B cell (primary cell): ENCODE results near the gene CARMIL1. TPM values are rescaled to one million over a fixed set of nuclear protein-coding genes. Genes with fewer than 3 reads are reported as not detected.

Source experiments
- ATAC-seq: fragments of 200-7000 bp; cut with Tn5 transposase; one replicate; pipeline ENCODE4 v1.10.0; 2021; ENCODE audit warnings: low read depth, mild to moderate bottlenecking, moderate number of reproducible peaks, moderate library complexity
- CTCF ChIA-PET: fragments of 350-600 bp; sonication (Branson Sonifier 250); formaldehyde crosslinking; loops from one replicate; lab custom pipeline; 2021; ENCODE audit warnings: antibody characterized with exemption, inconsistent platforms; lab: Charles Lee
- POLR2A ChIA-PET: fragments of 350-600 bp; sonication (Branson Sonifier 250); formaldehyde crosslinking; loops from one replicate; lab custom pipeline; 2021; ENCODE audit warnings: antibody characterized with exemption; lab: Charles Lee
- DNase-seq: peaks from one replicate; pipeline ENCODE4 v3.0.0; 2013
- H2AFZ ChIP-seq: 2 replicates; pipeline ENCODE4 v1.6.1; 2012; ENCODE audit warnings: mild to moderate bottlenecking, low read depth, low read length; ENCODE audit not compliant: insufficient read depth, poor library complexity, severe bottlenecking
- H3K27ac ChIP-seq, 2 donors: 1 replicate in 1 of 2; 2 replicates in 1 of 2; pipeline ENCODE4 v1.5.1; 2012 to 2013; ENCODE audit warnings: low read length in 2 of 2, mild to moderate bottlenecking in 2 of 2, moderate library complexity in 1 of 2
- H3K27me3 ChIP-seq, 4 experiments: fragments of 200-600 bp in 1 of 4; sonication (generic) in 1 of 4; replicated peaks in 1 of 4; 1 replicate in 2 of 4; 2 replicates in 2 of 4; pipeline versions ENCODE4 v1.6.1 to v1.7.0; 2013 to 2016; ENCODE audit warnings: low read length in 3 of 4, mild to moderate bottlenecking in 2 of 4, mixed read lengths in 1 of 4, moderate library complexity in 1 of 4; ENCODE audit not compliant: insufficient read depth in 4 of 4, control insufficient read depth in 3 of 4; ENCODE audit errors: control extremely low read depth in 1 of 4
- H3K36me3 ChIP-seq, 2 experiments: replicated peaks in 1 of 2; 1 replicate in 1 of 2; 2 replicates in 1 of 2; pipeline versions ENCODE4 v1.6.1 to v1.7.1; 2013; ENCODE audit warnings: low read length in 1 of 2; ENCODE audit not compliant: insufficient read depth in 2 of 2, control insufficient read depth in 1 of 2; ENCODE audit errors: control extremely low read depth in 1 of 2, extremely low read depth in 1 of 2
- H3K4me1 ChIP-seq, 2 donors: fragments of 200-600 bp in 1 of 2; sonication (generic) in 1 of 2; 1 replicate in 1 of 2; 2 replicates in 1 of 2; pipeline versions ENCODE4 v1.5.1 to v1.6.1; 2013 to 2017; ENCODE audit warnings: low read length in 2 of 2; ENCODE audit not compliant: control insufficient read depth in 2 of 2, insufficient read depth in 2 of 2
- H3K4me2 ChIP-seq: replicated peaks from 2 replicates; pipeline ENCODE3; 2012; ENCODE audit warnings: mild to moderate bottlenecking, low read depth, low read length; ENCODE audit not compliant: poor library complexity, severe bottlenecking
- H3K4me3 ChIP-seq, 5 experiments: fragments of 200-600 bp in 1 of 5; sonication (generic) in 1 of 5; 1 replicate in 3 of 5; 2 replicates in 2 of 5; pipeline versions ENCODE4 v1.5.1 to v1.7.0; 2011 to 2016; ENCODE audit warnings: low read length in 4 of 5, mild to moderate bottlenecking in 4 of 5, low read depth in 2 of 5, control low read depth in 1 of 5, moderate library complexity in 1 of 5; ENCODE audit not compliant: insufficient read depth in 1 of 5; ENCODE audit errors: control extremely low read depth in 1 of 5, extremely low read depth in 1 of 5
- H3K79me2 ChIP-seq: fragments of 200-600 bp; sonication (generic); one replicate; pipeline ENCODE4 v1.6.0; 2016; ENCODE audit warnings: low read length; ENCODE audit not compliant: control insufficient read depth, insufficient read depth
- H3K9ac ChIP-seq: fragments of 200-600 bp; sonication (generic); 2 replicates; pipeline ENCODE4 v1.6.1; 2017; ENCODE audit warnings: mild to moderate bottlenecking, low read length, moderate library complexity
- H3K9me3 ChIP-seq, 3 donors: one replicate each; pipeline versions ENCODE4 v1.6.1 to v1.7.1; 2013; ENCODE audit warnings: low read length in 2 of 3; ENCODE audit not compliant: control insufficient read depth in 2 of 3, insufficient read depth in 1 of 3; ENCODE audit errors: control extremely low read depth in 1 of 3
- H4K20me1 ChIP-seq: 2 replicates; pipeline ENCODE4 v1.6.0; 2012; ENCODE audit warnings: mild to moderate bottlenecking, low read length; ENCODE audit not compliant: insufficient read depth, control insufficient read depth, poor library complexity, severe bottlenecking
- H3K27ac Mint-ChIP-seq: one replicate; pipeline ENCODE4 v1.8.0; 2021; ENCODE audit warnings: mixed read lengths
- H3K27me3 Mint-ChIP-seq: one replicate; pipeline ENCODE4 v1.8.0; 2021; ENCODE audit warnings: mixed read lengths
- H3K4me1 Mint-ChIP-seq: one replicate; pipeline ENCODE4 v1.8.0; 2021; ENCODE audit warnings: mixed read lengths
- H3K4me3 Mint-ChIP-seq: one replicate; pipeline ENCODE4 v1.8.0; 2021; ENCODE audit warnings: mixed read lengths
- H3K9me3 Mint-ChIP-seq: one replicate; pipeline ENCODE4 v1.8.0; 2022; ENCODE audit warnings: mixed read lengths; ENCODE audit not compliant: insufficient read depth
- CTCF ChIP-seq: fragments of 200-600 bp; IDR thresholded peaks from one replicate; pipeline ENCODE4 v1.8.0; 2022; ENCODE audit warnings: antibody characterized with exemption, mild to moderate bottlenecking
- EZH2 ChIP-seq: IDR thresholded peaks from 2 replicates; pipeline ENCODE4 v1.6.1; 2012; ENCODE audit warnings: borderline replicate concordance, low read depth, mild to moderate bottlenecking, moderate library complexity, low read length; ENCODE audit not compliant: insufficient read depth, poor library complexity, severe bottlenecking
- WGBS: methylation state at CpG from one replicate; pipeline ENCODE4 v1.1.5; 2013; ENCODE audit warnings: missing lambda C conversion rate; ENCODE audit not compliant: insufficient coverage; 5-methylcytosine and 5-hydroxymethylcytosine counted together
- intact Hi-C: fragments of 100-400 bp; cut with micrococcal nuclease; formaldehyde crosslinking; loops from one replicate; pipeline ENCODE4 v1.10.0; 2022
- polyA minus RNA-seq: library from RNA; depleted of rRNA, polyadenylated mRNA; stranded (reverse); fragments of >200 nt; gene quantifications from 2 replicates; pipeline ENCODE4 v1.2.3, GENCODE V29; 2012
- polyA plus RNA-seq: library from polyadenylated mRNA; depleted of rRNA; stranded (reverse); fragments of >200 nt; gene quantifications from 2 replicates; pipeline ENCODE4 v1.2.3, GENCODE V29; 2012
- total RNA-seq, 2 donors: library from RNA; stranded (reverse); fragments of 120-200 nt in 1 of 2; gene quantifications; 1 replicate in 1 of 2; 2 replicates in 1 of 2; pipeline versions ENCODE4 v1.2.3 to v1.2.4, GENCODE V29; 2013 to 2022

CARMIL1 gene
- total RNA-seq (7.5 and 9.0 TPM in 2 replicates), polyA plus RNA-seq (2.0 and 11.0 TPM in 2 replicates), polyA minus RNA-seq (5.4 and 18.5 TPM in 2 replicates)
- 10.4 TPM for total RNA-seq (2013)

- intact Hi-C loops: loop anchor here (1.0 to 2.0 kb wide), 2 partner anchors 22 to 211 kb away; no protein-coding TSS in a partner anchor
- ChIA-PET POLR2A (interaction anchor here (0.6 to 1.9 kb wide), 5 partner anchors 21 to 211 kb away, joined by 3 to 10 read pairs (median 5); no protein-coding TSS in a partner anchor), CTCF (interaction anchor here (0.6 to 8.6 kb wide), 28 partner anchors 9 to 663 kb away, joined by 3 to 212 read pairs (median 4); no protein-coding TSS in a partner anchor)
- DNase-seq (peak; percentile 79), ATAC-seq (peak; percentile 82)
- peak within 1 kb of the TSS; percentile 96 for H3K4me3 Mint-ChIP-seq
- no peaks in the 10 kb centered on the region for H3K36me3 ChIP-seq
- TF ChIP-seq EZH2: no peak
- peak; percentile 53 for TF ChIP-seq CTCF
- H3K27ac Mint-ChIP-seq: peak within 1 kb of the TSS; percentile 89
- peak within 1 kb of the TSS; percentile 89 for H2AFZ ChIP-seq
- peaks cover 23 to 30% of the 10 kb centered on the region in 2 donors for H3K4me1 ChIP-seq
- peak within 1 kb of the TSS; percentile 95 for H3K4me2 ChIP-seq
- peaks cover 5% of the 10 kb centered on the region for H3K27me3 Mint-ChIP-seq
- H4K20me1 ChIP-seq: no peaks in the 10 kb centered on the region
- WGBS: under 1% methylated on average over 72 of the region's 81 CpGs
- H3K9me3 Mint-ChIP-seq: no peaks in the 10 kb centered on the region
- H3K79me2 ChIP-seq: no peaks in the 10 kb centered on the region
- peak within 1 kb of the TSS; percentile 79 for H3K9ac ChIP-seq
- H3K4me3 ChIP-seq: peak within 1 kb of the TSS; percentile 61 to 86 (median 83)
- H3K9me3 ChIP-seq: no peaks in the 10 kb centered on the region
- peak within 1 kb of the TSS; percentile 39 to 66 for H3K27ac ChIP-seq
- no peaks in the 10 kb centered on the region for H3K27me3 ChIP-seq
- H3K4me1 Mint-ChIP-seq: peaks cover 34% of the 10 kb centered on the region
These were observed at the start of gene CARMIL1 for GRCh38 chr6:25278914-25279747. Gene CARMIL1 (plus strand): TSS chr6:25279374. CDS start chr6:25279796, 422 bp downstream.
